GM18511 (cell line): Measurements from ENCODE around the gene KIF5C.

ENCODE experiments used
- ATAC-seq: cut with Tn5 transposase; IDR thresholded peaks from one replicate; pipeline ENCODE4 v1.9.1; 2021; ENCODE audit warnings: mild to moderate bottlenecking, moderate library complexity; ENCODE audit not compliant: unreplicated experiment

The KIF5C gene

DNA sequence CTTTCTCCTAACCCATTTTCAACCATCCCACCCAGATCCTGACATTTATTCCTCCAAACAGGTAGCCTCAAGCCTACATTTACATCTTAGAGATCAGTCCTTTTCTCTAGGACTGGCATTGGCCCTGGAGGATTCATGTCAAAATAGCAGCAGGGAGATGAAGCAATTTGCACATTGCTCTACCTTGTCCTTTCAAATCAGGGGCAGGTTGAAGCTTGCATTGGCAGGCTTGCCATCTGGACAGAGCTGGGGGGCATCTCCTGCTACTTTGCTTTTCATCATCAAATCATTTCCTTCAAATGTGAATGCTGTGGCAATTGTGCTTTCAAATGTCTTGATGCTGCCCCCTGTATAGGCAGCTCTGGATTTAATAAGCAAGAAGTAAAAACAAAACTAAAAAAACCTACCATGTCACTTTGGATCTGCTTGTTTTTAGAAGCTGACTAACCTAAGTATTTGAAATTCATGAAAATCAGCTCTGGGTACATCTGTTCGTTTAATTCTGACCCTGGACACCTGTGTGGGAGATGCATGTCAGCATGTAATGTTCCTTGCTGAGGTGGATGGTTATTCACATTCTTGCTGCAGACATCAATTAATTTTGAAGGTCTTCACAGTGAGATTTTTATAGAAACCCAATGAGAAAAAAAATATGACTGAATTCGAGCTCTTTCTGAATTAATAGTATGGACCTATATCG lies 47.9 kb downstream of the KIF5C start:
- ATAC-seq: no peak

DNA sequence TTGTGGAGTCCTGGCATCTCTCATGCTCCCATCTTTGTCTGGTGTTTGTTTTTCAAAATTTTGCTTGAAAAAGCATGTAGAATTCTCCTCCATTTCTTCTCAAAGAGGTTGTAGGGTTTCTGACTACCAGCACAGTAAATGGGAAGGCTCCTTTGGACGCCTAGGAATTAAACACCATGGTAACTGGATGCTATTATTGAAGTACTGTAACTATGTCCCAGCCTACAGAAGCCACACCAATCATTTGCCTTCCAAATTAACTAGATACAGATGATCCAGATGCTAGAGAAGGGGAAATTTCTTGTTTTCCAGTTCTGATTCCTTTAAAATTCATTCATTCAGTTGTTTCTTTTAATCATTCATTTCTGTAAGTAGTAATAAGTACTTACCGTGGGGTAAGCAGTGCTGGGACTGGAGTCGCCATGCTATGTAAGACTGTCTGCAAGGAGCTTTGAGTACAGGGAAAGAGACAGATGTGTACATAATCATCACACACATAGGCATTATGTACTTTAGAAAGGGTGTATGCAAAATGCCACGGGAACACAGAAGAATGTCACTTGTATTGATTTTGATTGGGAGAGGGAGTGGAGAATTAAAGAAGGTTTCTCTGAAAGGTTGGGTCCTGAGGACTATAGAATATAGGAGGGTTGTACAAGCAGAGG lies 49.6 kb downstream of the KIF5C start:
- no peak for ATAC-seq

DNA sequence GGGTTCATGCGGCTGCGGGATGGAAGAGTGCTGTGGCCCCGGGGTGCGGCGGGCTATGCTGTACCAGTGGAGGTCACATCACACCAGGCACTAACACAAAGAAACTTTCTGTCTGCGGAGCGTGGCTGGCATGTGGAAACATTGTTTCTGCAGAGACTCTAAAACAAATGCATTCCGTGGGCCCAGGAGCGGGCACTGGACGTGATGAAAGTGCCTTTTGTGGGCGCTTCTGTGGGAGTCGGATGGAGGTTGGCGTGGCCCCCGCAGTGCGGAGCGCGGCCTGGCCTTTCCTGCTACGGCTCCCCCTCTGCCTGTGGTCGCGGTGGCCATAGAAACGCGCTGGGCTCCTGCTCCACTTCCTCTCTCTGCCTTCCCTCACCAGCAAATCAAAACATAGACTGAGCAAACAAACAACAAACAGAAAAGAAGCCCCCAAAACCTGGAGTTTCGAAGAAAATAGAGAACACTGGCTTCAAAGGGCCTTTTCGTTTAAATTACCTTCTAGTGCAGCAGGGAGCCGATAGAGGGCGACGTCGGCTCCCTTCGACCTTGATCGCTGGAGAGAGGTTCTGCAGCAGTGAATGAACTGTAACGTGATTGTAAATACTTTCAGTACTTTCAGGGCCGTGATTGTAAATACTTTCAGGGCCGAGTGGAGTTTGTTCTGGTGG lies 51.4 kb downstream of the KIF5C start:
- ATAC-seq: peak; percentile 95

DNA sequence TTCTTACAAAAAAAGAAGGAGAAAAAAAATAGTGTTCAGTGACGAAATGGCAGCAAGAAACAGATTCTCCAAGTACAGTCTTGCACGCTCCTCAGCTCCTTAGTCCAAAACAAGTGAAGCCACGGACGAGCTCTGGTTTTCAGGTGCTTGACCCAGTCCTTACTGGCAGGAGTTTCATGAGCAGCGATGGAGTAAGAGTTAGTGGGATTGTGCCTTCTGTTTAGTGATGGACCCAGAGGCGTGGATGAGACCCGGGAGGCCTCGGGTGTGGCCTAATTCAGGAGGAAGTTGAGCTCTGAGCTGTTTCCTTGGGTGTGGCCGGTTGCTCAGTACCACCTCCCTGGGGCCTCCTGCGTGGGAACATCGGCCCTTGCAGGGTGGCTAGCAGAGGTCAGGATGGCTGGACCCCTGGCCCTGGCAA lies 52.0 kb downstream of the KIF5C start:
- peak; percentile 84 for ATAC-seq

DNA sequence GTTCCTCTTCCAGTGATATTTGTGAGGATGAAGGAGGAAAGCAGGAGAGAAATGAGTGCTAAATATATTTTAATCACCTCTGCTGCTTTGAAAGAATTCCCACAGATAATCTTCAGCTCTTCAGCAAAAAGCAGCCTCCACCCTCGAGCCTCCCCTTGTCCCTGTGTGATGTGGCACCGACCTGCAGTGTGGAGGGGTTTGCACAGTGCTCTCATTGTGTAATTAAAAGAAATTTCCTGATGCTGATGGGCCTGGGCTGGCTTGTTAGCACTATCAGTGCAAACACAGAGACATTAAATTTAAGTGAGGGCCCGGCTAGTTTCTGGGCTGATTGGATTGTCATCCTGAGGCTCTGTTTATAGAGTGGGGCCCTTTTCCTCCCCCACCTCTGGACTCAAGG lies 53.4 kb downstream of the KIF5C start:
- ATAC-seq: no peak

DNA sequence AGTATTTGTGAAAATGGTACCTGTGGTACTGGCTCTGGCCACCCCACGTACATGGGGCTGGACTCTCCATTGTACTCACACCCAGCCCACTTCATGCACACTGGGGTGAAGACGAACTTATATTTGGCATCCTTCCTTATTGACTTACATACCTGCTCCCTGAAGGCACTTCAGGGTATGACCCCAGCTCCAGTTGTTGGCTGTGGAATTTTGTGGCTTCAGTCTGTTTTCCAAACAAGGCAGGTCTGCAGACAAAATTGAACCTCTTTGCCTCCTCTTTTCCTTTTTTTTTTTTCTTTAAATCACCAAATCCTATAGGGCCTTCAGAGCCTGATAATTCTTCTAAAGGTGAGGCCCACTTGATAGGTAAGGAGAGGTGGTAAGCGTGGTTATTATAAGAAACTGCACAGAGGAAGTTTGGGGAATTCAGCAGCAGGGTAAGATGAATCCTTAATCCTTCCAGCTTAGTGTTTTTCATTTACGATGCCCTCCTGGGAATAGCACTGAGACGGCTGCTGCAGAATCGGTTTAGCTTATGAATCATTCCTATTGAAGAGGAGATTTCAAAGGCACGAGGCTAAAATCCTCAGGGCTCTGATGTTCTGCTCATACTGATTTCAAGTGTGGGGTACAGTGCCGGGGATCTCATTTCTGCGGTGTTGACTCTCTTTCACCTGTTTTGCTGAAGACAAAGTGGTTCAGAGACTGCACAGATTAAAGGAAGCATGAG lies 55.2 kb downstream of the KIF5C start:
- ATAC-seq: no peak

DNA sequence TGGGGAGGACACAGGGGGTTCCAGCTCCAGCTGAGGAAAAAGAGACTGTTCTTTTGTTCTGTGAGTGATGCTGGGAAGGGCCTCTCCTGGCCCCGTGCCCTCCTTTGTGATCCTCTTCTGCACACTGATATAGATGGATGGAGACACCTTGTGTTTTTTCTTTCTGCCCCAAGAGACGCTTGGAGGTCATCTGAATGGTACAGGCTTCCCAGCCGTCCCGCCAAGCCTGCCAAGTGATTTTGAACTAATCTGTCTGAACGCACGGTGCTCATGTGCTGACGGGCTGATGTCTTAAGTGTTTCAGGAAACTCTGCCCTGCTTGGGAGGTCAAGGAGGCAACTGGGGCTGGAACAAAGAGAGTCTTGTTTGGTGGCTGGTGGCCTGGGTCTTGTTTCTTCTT lies 57.5 kb downstream of the KIF5C start:
- no peak for ATAC-seq

DNA sequence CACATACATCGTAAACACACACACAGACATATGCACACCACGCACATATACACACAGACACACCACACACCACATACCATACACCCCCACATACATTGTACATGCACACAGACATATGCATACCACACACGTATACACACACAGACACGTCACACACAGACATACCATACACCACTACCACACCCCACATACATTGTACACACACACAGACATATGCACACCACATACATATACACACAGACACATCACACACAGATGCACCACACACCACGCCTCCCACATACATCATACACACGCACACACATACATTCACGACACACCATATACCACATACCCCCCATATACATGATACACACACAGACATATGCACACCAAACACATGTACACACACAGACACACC lies 58.4 kb downstream of the KIF5C start:
- no peak for ATAC-seq

DNA sequence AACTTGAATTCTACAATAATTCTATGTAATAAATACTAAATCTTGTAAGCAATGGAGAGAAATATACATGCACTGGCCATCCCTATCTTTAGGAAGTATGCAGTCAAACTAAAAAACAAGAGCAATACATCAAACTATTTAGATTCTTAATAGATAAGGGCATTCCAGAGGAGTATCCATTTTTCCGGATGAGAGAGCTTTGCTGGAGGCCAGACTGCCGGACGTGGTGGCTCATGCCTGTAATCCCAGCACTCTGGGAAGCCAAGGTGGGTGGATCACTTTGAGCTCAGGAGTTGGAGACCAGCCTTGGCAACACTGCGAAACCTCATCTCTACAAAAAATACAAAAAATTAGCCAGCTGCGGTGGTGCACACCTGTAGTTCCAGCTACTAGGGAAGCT lies 60.8 kb downstream of the KIF5C start:
- no peak for ATAC-seq

DNA sequence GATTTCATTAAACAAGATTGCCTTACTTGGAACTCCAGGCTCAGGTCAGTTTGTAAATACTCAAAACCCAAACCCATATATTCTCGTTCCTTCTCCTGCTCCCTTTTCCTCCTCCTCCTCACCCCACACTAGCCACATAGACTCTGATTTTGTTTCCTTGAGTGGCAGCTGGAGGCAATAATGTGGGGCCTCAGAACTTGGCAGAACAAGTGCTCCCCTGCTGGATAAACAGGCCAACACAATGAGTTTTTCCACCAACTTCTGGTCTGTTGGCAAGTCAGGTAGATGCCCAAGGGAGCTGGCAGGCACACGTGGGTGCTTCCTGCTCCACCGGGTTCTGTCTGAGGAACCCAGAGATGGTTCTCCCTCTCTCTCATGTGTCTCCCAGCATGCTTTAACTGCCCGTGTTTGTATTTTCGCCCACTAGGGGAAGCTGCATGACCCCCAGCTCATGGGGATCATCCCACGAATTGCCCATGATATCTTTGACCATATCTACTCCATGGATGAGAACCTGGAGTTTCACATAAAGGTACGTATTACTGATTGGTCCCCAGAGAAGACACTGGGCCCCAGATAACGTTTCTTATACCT lies 61.9 kb downstream of the KIF5C start:
- ATAC-seq: no peak

DNA sequence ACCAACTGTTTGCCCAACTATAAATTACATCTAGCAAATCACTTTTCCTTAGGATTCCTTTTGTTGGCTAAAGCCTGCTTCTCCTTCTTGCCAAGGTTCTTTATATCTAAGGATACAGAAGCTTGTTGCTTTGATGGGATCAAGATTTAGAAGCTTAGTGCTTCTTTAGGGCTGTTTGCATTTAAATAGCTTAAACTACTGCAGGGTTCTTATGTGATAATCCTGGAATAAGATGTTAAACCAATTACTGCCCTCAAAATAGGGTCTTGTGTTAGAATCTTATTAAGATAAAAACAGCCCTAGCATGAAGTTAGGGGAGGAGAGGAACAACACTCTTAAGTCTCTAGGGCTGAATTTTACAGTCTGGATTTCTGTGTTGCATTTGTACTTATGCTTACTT lies 64.2 kb downstream of the KIF5C start:
- no peak for ATAC-seq

DNA sequence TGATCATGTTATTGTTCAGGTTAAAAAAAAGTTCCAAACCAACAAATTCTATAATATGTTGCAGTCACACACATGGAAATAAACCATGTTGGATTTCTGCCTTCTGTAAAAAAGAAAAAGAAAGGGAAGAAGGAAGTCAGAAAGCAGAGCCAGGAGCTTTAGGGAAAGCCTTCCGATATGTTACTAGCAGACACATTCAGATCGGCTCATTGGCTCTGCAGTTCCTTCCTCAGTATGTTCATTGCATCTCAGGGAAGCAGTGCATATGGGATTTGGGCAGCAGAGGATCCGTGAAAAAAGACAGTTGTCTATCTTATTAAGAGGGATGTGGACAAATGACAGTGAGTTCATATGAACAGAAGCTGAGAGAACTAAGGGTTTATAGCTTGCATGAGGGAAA lies 68.1 kb downstream of the KIF5C start:
- ATAC-seq: no peak

DNA sequence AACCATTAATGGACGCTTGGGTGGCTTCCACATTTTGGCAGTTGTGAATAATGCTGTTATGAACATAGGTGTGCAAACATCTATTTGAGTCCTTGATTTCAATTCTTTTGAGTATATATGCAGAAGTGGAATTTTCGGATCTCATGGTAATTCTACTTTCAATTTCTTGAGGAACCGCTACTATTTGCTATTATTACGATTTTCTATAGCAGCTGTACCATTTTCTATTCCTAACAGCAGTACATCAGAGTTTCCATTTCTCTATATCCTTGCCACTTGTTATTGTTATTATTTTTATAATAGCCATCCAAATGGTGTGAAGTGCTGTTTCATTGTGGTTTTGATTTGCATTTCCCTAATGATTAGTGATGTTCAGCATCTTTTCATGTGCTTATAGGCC lies 69.5 kb downstream of the KIF5C start:
- no peak for ATAC-seq

DNA sequence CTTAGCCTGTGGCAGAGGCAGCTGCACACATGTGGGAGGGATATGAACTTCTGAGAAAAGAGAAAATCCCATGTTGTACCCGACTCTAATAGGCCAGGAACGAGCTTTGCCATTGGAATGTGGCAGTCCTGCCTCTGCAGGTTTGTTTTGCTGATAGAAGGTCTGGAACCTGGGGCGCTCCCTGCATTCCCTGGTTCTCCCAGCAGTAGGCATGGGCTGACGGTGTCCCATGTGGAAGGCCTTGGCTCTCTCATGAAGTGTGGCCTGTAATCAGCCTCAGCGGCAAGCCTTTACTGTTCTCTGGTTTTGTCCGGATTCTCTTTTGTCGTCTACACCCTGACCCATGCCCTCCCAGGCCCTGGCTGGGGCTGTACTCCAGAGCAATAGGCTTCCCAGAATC lies 72.3 kb downstream of the KIF5C start:
- ATAC-seq: no peak

DNA sequence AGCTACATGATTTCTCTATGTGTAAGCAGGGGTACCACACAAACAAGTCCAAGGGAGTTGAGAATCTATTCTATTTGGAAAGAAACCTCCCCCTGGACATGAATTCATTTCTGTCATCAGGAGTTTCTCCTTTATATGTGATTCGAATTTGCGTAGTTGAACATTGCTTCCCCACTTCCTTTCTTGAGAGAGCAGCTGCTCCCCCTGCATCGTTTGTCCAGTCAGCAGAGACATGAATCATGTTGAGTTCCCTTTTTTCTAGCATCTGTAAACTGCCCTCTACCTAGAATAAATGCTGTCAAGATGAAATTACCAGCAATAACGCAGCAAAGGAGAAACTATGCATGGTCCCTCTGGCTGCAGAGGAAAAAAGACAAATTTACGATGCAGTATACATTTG lies 73.8 kb downstream of the KIF5C start:
- no peak for ATAC-seq

DNA sequence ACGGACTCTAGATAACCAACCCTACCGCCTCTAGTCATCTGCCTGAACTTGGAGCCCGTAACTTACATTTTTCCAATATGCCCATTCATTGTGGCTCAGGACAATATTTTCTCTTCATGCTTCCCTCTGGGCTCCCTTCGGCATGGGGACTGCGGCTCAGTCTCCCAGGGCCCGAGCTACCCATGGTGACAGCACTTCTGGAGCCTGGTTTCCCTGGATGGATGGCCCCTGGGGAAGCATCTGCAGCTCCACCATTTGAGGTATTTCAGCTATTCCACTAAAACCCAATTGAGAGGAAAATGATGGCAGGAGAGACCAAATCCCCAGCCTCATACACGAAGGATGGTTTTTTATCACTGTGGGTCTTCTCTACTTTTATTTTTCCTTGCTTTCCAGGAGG lies 74.3 kb downstream of the KIF5C start:
- no peak for ATAC-seq

DNA sequence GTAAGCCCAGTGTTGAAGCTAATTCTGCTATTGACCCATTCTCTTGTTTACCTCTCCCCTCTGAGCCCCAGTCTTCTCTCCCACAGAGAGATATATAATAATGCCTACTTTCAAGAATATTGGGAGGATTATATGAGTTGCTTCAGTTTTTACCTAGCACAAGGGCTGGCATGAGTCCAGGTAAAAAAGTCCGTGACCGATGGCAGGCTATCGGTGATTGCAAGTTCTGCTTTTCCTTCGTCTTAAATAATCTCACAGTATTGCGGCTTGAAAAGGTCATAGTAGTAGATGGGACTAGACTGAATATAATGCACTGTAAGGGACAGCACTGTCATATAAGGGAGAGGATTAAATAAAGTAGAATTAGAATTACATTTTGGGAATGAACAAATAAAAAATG lies 77.6 kb downstream of the KIF5C start:
- ATAC-seq: no peak

DNA sequence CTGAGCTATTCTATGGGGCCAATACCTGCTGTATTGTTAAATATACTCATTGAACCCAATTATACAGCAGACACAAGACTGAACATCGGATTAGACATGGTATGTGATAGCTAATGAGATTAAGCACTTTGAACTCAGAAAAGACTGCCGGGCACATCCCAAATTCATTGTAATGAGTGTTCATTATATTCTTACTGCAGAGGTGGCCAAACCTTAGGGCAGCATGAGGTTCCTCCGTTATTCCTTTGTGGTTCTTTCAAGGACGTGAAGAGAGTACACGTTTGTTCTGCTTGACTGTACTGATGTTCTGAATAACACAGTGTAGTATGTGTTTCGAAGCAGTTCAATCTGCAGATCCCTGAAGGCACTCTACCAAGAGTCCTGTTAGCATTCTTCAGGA lies 78.4 kb downstream of the KIF5C start:
- no peak for ATAC-seq

DNA sequence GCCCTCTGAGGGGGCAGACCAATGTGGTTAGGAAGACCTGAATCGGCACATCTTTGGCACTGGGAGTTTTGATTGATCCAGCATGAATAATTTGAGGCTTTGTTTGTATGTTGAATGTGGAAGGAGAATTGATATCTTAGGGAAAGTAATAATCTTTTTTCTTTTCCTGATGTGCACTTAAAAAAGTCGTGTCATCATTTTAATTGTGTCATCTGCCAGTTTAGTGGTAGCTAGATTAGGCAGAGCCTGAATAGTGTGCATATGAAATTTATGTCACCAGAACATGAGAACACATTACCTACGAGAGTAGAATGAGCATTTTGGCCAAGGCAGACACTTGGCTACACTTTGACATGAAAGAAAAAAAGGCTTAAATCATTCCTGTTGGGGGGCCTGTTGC lies 79.5 kb downstream of the KIF5C start:
- no peak for ATAC-seq

DNA sequence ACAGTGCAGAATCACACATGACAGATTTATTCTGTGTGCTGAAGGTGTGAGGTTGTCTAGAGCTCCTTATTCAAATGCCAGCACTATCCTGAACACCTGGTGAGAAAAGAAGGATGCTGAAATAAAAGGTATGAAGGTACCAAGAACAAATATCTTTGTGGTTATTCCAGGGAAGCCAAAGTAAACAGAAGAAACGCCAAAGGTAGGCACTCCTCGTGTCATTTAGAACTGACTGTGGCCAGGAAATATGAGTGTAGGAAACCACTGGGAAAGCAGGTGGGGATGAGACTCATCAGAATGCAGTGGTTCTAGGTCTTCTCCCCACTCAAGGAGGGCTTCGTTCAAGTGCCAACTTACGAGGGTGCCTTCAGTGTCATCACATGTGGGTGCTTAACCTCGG lies 80.8 kb downstream of the KIF5C start:
- no peak for ATAC-seq

DNA sequence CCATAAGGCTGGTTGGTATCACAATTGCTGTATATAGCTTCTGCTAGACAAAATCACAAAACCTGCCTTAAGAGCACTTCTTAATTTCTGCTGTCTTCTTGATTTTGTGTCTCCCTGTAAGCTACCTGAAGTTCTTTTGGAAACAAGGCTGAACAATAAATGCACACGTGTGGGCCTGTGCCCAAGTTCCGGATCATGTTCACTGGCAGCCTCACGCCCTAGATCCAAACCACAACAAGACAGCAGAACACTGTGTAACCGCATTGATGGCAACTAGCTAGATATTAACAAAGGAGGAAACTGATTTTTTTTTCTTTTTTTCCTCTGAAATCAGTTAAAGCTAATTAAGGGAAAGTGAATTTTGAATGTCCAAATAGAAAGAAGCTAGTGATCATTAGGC lies 82.0 kb downstream of the KIF5C start:
- ATAC-seq: no peak
